A549 (cell line): Measurements from ENCODE around the gene PPP2R3C. TPM values are rescaled to one million over a fixed set of nuclear protein-coding genes. Genes with fewer than 3 reads are reported as not detected.

Source experiments
- ATAC-seq, 2 experiments: fragments of 200-7000 bp in 1 of 2; fragments of >200 bp in 1 of 2; cut with Nextera tagmentation in 1 of 2; cut with Tn5 transposase in 1 of 2; 3 replicates each; pipeline versions ENCODE4 v1.8.0 to v1.9.1; 2018 to 2020; ENCODE audit warnings: mild to moderate bottlenecking in 1 of 2, moderate library complexity in 1 of 2
- CTCF ChIA-PET: fragments of 300-600 bp; sonication (Branson Sonifier 250); formaldehyde crosslinking; extraction: SDS; loops from one replicate; lab custom pipeline; 2021; ENCODE audit warnings: antibody characterized with exemption, inconsistent platforms; lab: Yijun Ruan, JAX
- POLR2A ChIA-PET: fragments of 350-600 bp; formaldehyde crosslinking; extraction: SDS; loops from one replicate; lab custom pipeline; 2021; ENCODE audit warnings: antibody characterized with exemption, inconsistent platforms; lab: Yijun Ruan, JAX
- DNase-seq, 2 experiments: peaks; one replicate each; pipeline versions ENCODE4 v3.0.0 to v3.0.0-alpha.2; 2011 to 2016; ENCODE audit warnings: low read depth in 1 of 2, low spot score in 1 of 2
- FAIRE-seq: peaks from 2 replicates; lab custom pipeline; 2011; peaks lifted over from hg19 to GRCh38; lab: Jason Lieb, UNC
- H3K27ac ChIP-seq, 2 experiments: fragments of >200 bp; sonication (Bioruptor Twin); formaldehyde crosslinking; 3 replicates each; pipeline ENCODE4 v1.5.1; 2016 to 2017
- H3K4me1 ChIP-seq: fragments of >200 bp; sonication (Bioruptor Twin); formaldehyde crosslinking; 3 replicates; pipeline ENCODE4 v1.6.1; 2016
- H3K4me2 ChIP-seq: fragments of >200 bp; sonication (Bioruptor Twin); formaldehyde crosslinking; 3 replicates; pipeline ENCODE4 v1.6.1; 2016
- H3K4me3 ChIP-seq: fragments of >200 bp; sonication (Bioruptor Twin); formaldehyde crosslinking; 3 replicates; pipeline ENCODE4 v1.5.1; 2016
- H3K9me3 ChIP-seq: fragments of >200 bp; sonication (Bioruptor Twin); formaldehyde crosslinking; 3 replicates; pipeline ENCODE4 v1.6.1; 2016
- CHD2 ChIP-seq: fragments of 150-350 bp; IDR thresholded peaks from 2 replicates; pipeline ENCODE4 v1.6.1; 2014; ENCODE audit warnings: low read length; ENCODE audit not compliant: partially characterized antibody
- CTCF ChIP-seq: fragments of >200 bp; sonication (Bioruptor Twin); formaldehyde crosslinking; IDR thresholded peaks from 3 replicates; pipeline ENCODE4 v1.5.1; 2016
- EHF ChIP-seq: fragments of 250-450 bp; sonication (Bioruptor Pico); IDR thresholded peaks from 2 replicates; pipeline ENCODE4 v1.5.0; 2020; ENCODE audit warnings: mild to moderate bottlenecking
- ELK1 ChIP-seq: fragments of 150-350 bp; IDR thresholded peaks from 2 replicates; pipeline ENCODE4 v1.6.1; 2014; ENCODE audit warnings: low read depth, mild to moderate bottlenecking, low read length
- ESRRA ChIP-seq: fragments of 150-350 bp; IDR thresholded peaks from 2 replicates; pipeline ENCODE4 v1.6.1; 2014; ENCODE audit warnings: mild to moderate bottlenecking, low read length, borderline replicate concordance
- FOSL2 ChIP-seq, 2 experiments: fragments of 450-650 bp in 1 of 2; fragments of >200 bp in 1 of 2; sonication (Bioruptor Twin) in 1 of 2; formaldehyde crosslinking; IDR thresholded peaks; 2 replicates each; pipeline versions ENCODE4 v1.5.0 to v1.6.1; 2016 to 2020; ENCODE audit warnings: mild to moderate bottlenecking in 1 of 2, moderate library complexity in 1 of 2
- HOXB5 ChIP-seq: fragments of 250-450 bp; sonication (Bioruptor Pico); IDR thresholded peaks from 2 replicates; pipeline ENCODE4 v1.5.0; 2020; ENCODE audit warnings: mild to moderate bottlenecking, moderate library complexity
- JUN ChIP-seq, 2 experiments: fragments of >200 bp; sonication (Bioruptor Twin); formaldehyde crosslinking; IDR thresholded peaks; 2 replicates in 1 of 2; 3 replicates in 1 of 2; pipeline ENCODE4 v1.6.1; 2016 to 2017
- MAZ ChIP-seq: fragments of 150-350 bp; IDR thresholded peaks from 2 replicates; pipeline ENCODE4 v1.6.1; 2014; ENCODE audit warnings: antibody characterized with exemption, low read depth, low read length, borderline replicate concordance
- MYC ChIP-seq: IDR thresholded peaks from 2 replicates; pipeline ENCODE4 v1.6.1; 2012; ENCODE audit warnings: mild to moderate bottlenecking, inconsistent platforms, low read length, improper control_type of control experiment, borderline replicate concordance
- NPAS2 ChIP-seq: fragments of 250-450 bp; sonication (Bioruptor Pico); IDR thresholded peaks from 2 replicates; pipeline ENCODE4 v1.8.0; 2022; ENCODE audit warnings: mild to moderate bottlenecking, moderate library complexity, borderline replicate concordance
- POLR2AphosphoS2 ChIP-seq: conservative IDR thresholded peaks from 2 replicates; pipeline ENCODE4 v1.6.1; 2012; ENCODE audit warnings: low read length, improper control_type of control experiment, inconsistent platforms
- RARB ChIP-seq: fragments of 250-450 bp; sonication (Bioruptor Pico); IDR thresholded peaks from 2 replicates; pipeline ENCODE4 v1.8.0; 2021; ENCODE audit warnings: mild to moderate bottlenecking, moderate library complexity
- SMC3 ChIP-seq: fragments of >200 bp; sonication (Bioruptor Twin); formaldehyde crosslinking; IDR thresholded peaks from 3 replicates; pipeline ENCODE4 v1.6.1; 2018; ENCODE audit warnings: inconsistent platforms
- TFCP2L1 ChIP-seq: fragments of 250-450 bp; sonication (Bioruptor Pico); IDR thresholded peaks from 2 replicates; pipeline ENCODE4 v1.5.0; 2021; ENCODE audit warnings: mild to moderate bottlenecking
- TP53 ChIP-seq: fragments of 250-450 bp; sonication (Bioruptor Pico); IDR thresholded peaks from 2 replicates; pipeline ENCODE4 v1.5.0; 2021; ENCODE audit warnings: mild to moderate bottlenecking, moderate library complexity
- ZC3H11A ChIP-seq: fragments of 450-650 bp; IDR thresholded peaks from 2 replicates; pipeline ENCODE4 v1.6.1; 2014; ENCODE audit warnings: antibody characterized with exemption, mild to moderate bottlenecking
- ZSCAN20 ChIP-seq: fragments of 250-450 bp; sonication (Bioruptor Pico); IDR thresholded peaks from 2 replicates; pipeline ENCODE4 v1.8.0; 2022; ENCODE audit warnings: mild to moderate bottlenecking, moderate library complexity
- WGBS: methylation state at CpG from one replicate; pipeline ENCODE4 v1.1.6; 2017; ENCODE audit errors: missing lambda C conversion rate; 5-methylcytosine and 5-hydroxymethylcytosine counted together
- polyA plus RNA-seq, 4 experiments: library from polyadenylated mRNA; depleted of rRNA in 3 of 4; stranded (reverse); fragments of >200 nt; fragmentation: RNase III in 1 of 4; extraction: RNeasy Plus Mini Kit Qiagen cat#74134 plus additional on column Dnase treatment in 1 of 4; gene quantifications; 2 replicates in 3 of 4; 3 replicates in 1 of 4; pipeline ENCODE4 v1.2.3, GENCODE V29; 2011 to 2017
- TF ChIP-seq, protein P1 (sequence below): fragments of >200 bp; sonication (Bioruptor Twin); formaldehyde crosslinking; IDR thresholded peaks from 2 replicates; pipeline ENCODE4 v1.6.1; 2016

PPP2R3C gene
- polyA plus RNA-seq, 2 of the 4 experiments (the other 2 are of a cell fraction): 19.2 to 32.1 TPM

GRCh38 chr14:35124127-35124526 lies 2.3 kb upstream of the PPP2R3C start:
- Histone ChIP-seq H3K9me3 (no peaks in the 10 kb centered on the region), H3K4me3 (no peak overlapping the region), H3K27ac (no peak overlapping the region), H3K4me1 (peaks cover 11% of the 10 kb centered on the region; the same call in 1 of the 3 replicates), H3K4me2 (peak overlapping the region; percentile 92; the same call in 2 of the 3 replicates)
- CTCF ChIA-PET: interaction anchor here (1.1 to 1.2 kb wide), 2 partner anchors 101 to 288 kb away, joined by 3 to 4 read pairs; no protein-coding TSS in a partner anchor
- ATAC-seq (no peak), FAIRE-seq (no peak), DNase-seq (no peak)
- POLR2A ChIA-PET: interaction anchor here (0.9 to 3.0 kb wide), 2 partner anchors 41 to 168 kb away, joined by 3 to 13 read pairs; partner anchors contain the start of gene PSMA6
- WGBS: 94% methylated on average over 1 of the region's 1 CpG
- no peak for TF ChIP-seq FOSL2 (IDR thresholded peaks at IDR 0.05)
- no peak for TF ChIP-seq FOSL2 (CRISPR knock-in tag; IDR thresholded peaks at IDR 0.05)
- no peak for TF ChIP-seq MAZ
- TF ChIP-seq ELK1: no peak

DNA sequence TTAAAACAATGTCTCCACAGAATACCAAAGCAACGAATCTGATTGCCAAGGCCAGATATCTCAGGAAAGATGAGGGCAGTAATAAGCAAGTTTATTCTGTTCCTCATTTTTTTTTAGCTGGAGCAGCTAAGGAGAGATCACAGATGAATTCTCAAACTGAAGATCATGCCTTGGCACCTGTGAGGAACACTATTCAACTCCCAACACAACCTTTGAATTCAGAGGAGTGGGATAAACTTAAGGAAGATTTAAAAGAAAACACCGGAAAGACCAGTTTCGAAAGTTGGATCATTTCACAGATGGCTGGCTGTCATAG lies 1.6 kb upstream of the PPP2R3C start:
- CTCF ChIA-PET: interaction anchor here (0.8 to 1.2 kb wide), 4 partner anchors 8 to 289 kb away, joined by 3 to 5 read pairs (median 4); no protein-coding TSS in a partner anchor
- POLR2A ChIA-PET: interaction anchor here (0.9 to 3.0 kb wide), 4 partner anchors 41 to 169 kb away, joined by 3 to 22 read pairs (median 10); partner anchors contain the start of genes FAM177A1, PSMA6 and SRP54
- TF ChIP-seq TFCP2L1 (CRISPR knock-in tag) (no peak), ZC3H11A (no peak), MAZ (no peak), EHF (CRISPR knock-in tag) (no peak), ESRRA (no peak), SMC3 (no peak), NPAS2 (CRISPR knock-in tag) (no peak), MYC (no peak), HOXB5 (no peak), TP53 (CRISPR knock-in tag) (no peak), FOSL2 (IDR thresholded peaks at IDR 0.05) (no peak), FOSL2 (CRISPR knock-in tag; IDR thresholded peaks at IDR 0.05) (no peak), ZSCAN20 (no peak), CTCF (no peak), CHD2 (no peak), JUN (IDR thresholded peaks at IDR 0.05) (no peak), POLR2AphosphoS2 (no peak), RARB (CRISPR knock-in tag) (no peak)
- TF ChIP-seq, protein P1, sequence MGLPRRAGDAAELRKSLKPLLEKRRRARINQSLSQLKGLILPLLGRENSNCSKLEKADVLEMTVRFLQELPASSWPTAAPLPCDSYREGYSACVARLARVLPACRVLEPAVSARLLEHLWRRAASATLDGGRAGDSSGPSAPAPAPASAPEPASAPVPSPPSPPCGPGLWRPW: no peak
- H3K27ac ChIP-seq: peak overlapping the region; percentile 97 to 99; a peak in 5 of 6 replicates
- no peaks in the 10 kb centered on the region for H3K9me3 ChIP-seq
- no peak for DNase-seq
- H3K4me2 ChIP-seq: peak overlapping the region; percentile 92
- H3K4me1 ChIP-seq: peaks cover 11% of the 10 kb centered on the region; the same call in 1 of the 3 replicates
- H3K4me3 ChIP-seq: peak overlapping the region; percentile 90
- no peak for FAIRE-seq
- ATAC-seq: no peak
- WGBS: 39% methylated on average over 3 of the region's 3 CpGs
